Measurements from ENCODE around the gene FAM171A1.
"Not testable (repeated sequence)": the region's sequence is repeated elsewhere in the genome, so short reads cannot be mapped to it uniquely, and the experiment has no call there.

Gene FAM171A1

DNA sequence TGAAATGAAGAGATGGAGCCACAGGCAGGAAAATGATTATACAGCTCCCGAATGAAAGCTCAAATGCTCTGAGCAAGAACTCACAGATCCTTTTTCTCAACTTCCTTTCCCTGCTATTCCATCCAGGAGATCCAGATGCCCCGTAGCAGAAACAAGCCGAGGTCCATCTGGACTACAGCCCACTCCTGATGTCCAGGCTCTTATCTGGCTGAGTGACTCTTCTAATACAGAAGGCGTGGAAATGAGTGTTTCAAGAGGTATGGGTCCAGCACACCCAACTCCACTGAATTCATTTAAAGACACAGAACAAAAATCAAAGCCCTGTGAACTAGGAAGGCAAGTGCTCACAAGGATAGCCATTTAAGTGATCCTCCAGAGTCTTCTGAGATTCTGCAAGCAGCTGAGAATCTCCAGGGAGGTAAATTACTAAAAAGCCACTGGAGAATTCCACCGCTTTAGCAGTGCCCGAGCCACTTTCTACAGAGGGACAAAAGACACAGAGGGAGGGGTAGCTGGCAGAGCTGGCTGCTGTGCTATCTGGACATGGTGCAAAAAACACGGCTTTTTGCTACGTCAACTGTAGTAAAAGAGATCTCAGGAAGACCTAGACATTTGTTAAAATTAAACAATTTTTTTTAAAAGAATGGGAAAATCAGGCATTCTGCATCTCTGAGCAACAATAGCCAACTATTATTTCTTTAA is 24.5 kb downstream of the FAM171A1 start:
- no peaks in the 10 kb centered on the region for H3K27me3 ChIP-seq (ENCODE audit: control insufficient read depth, insufficient read depth, low read length, poor library complexity, severe bottlenecking)
- H3K27ac ChIP-seq (ENCODE audit: insufficient read depth, low read depth, low read length, poor library complexity, severe bottlenecking) = no peak overlapping the region
- H3K4me1 ChIP-seq (ENCODE audit: control insufficient read depth, insufficient read depth, low read length) = no peaks in the 10 kb centered on the region
- H3K36me3 ChIP-seq (ENCODE audit: control insufficient read depth, insufficient read depth, low read length) = no peaks in the 10 kb centered on the region
- WGBS, 2 experiments = 87 to 93% methylated on average over 7 to 8 of the region's 8 CpGs
- H3K4me3 ChIP-seq (ENCODE audit: insufficient read depth, low read depth, low read length) = no peak overlapping the region
- no peaks in the 10 kb centered on the region for H3K9me3 ChIP-seq (ENCODE audit: control insufficient read depth, low read length)

DNA sequence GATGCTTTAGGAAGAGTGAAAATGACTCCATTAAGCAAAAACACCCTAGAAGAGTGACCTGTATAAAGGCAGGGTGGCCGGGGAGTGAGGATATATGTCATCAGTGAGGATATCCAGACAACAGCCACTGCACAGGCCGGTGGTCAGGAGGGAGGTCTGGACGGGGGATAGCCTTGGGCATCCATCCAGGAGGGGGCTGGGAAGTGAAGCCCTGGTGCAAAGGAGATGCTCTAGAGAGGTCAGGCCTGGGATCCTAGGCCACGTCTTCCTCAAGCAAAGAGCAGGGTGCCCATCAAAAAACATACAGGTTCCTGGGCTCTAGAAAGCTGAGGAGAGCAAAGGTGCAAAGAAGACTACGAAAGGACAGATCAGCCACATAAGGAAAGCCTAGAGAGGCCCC is 25.6 kb downstream of the FAM171A1 start:
- no peak overlapping the region for H3K4me3 ChIP-seq (ENCODE audit: insufficient read depth, low read depth, low read length)
- H3K4me1 ChIP-seq (ENCODE audit: control insufficient read depth, insufficient read depth, low read length) = no peaks in the 10 kb centered on the region
- no peaks in the 10 kb centered on the region for H3K27me3 ChIP-seq (ENCODE audit: control insufficient read depth, insufficient read depth, low read length, poor library complexity, severe bottlenecking)
- WGBS, 2 experiments = 89 to 90% methylated on average over 5 of the region's 5 CpGs
- no peaks in the 10 kb centered on the region for H3K9me3 ChIP-seq (ENCODE audit: control insufficient read depth, low read length)
- H3K36me3 ChIP-seq (ENCODE audit: control insufficient read depth, insufficient read depth, low read length) = no peaks in the 10 kb centered on the region
- no peak overlapping the region for H3K27ac ChIP-seq (ENCODE audit: insufficient read depth, low read depth, low read length, poor library complexity, severe bottlenecking)

DNA sequence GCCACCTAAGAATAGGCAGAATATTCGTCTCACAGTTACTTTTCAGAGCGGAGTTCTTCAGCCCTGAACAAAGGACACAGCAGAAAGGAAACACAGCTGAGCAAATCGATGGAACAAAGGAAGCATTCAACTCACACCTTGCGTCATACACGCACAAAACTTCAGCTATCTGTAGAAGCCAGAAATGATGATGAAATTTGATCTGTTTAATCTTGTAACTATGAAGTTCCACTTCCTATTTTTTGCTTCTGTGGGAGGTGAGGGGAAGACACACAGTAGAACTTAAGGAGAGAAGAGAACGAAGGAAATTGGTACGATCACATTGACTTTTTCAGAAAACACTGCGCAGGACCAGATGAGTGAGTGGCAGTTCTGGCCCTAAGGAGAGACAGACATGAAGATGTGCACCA is 26.2 kb downstream of the FAM171A1 start:
- H3K27ac ChIP-seq (ENCODE audit: insufficient read depth, low read depth, low read length, poor library complexity, severe bottlenecking) = no peak overlapping the region
- H3K4me3 ChIP-seq (ENCODE audit: insufficient read depth, low read depth, low read length) = no peak overlapping the region
- WGBS, 2 experiments = 79 to 83% methylated on average over 8 of the region's 8 CpGs

DNA sequence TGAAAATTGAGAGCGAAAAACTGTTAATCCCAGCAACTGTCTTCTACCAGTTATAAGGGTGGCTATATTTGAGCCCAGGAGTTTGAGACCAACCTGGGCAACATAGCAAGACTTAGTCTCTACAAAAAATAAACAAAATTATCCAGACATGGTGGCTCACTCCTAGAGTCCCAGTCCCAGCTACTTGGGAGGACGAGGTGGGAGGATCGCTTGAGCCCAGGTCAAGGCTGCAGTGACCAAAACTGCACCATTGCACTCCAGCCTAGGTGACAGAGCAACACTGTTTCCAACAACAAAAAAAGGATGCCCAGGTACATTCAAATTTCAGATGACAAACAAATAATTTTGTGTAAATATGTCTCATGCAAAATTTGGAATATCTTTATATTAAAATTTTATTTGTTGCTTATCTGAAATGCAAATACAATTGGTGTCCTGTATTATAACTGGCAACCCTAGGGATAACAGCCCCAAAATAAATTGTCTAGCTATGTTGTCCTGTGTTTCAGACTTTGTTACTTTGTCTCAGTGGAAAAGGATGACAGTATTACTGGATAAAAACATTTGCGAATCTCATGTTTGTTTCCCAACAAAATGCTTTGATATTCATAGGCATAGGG is 26.7 kb downstream of the FAM171A1 start:
- H3K4me1 ChIP-seq (ENCODE audit: control insufficient read depth, insufficient read depth, low read length) = no peaks in the 10 kb centered on the region
- no peak overlapping the region for H3K27ac ChIP-seq (ENCODE audit: insufficient read depth, low read depth, low read length, poor library complexity, severe bottlenecking)
- no peaks in the 10 kb centered on the region for H3K9me3 ChIP-seq (ENCODE audit: control insufficient read depth, low read length)
- no peak overlapping the region for H3K4me3 ChIP-seq (ENCODE audit: insufficient read depth, low read depth, low read length)
- no peaks in the 10 kb centered on the region for H3K27me3 ChIP-seq (ENCODE audit: control insufficient read depth, insufficient read depth, low read length, poor library complexity, severe bottlenecking)
- H3K36me3 ChIP-seq (ENCODE audit: control insufficient read depth, insufficient read depth, low read length) = no peaks in the 10 kb centered on the region
- 82 to 84% methylated on average over 4 of the region's 4 CpGs for WGBS, 2 experiments

More for the DNA sequence above, 26.2 kb downstream of the FAM171A1 start:
- H3K4me1 ChIP-seq (ENCODE audit: control insufficient read depth, insufficient read depth, low read length) = no peaks in the 10 kb centered on the region
- H3K9me3 ChIP-seq (ENCODE audit: control insufficient read depth, low read length) = no peaks in the 10 kb centered on the region
- no peaks in the 10 kb centered on the region for H3K36me3 ChIP-seq (ENCODE audit: control insufficient read depth, insufficient read depth, low read length)
- no peaks in the 10 kb centered on the region for H3K27me3 ChIP-seq (ENCODE audit: control insufficient read depth, insufficient read depth, low read length, poor library complexity, severe bottlenecking)

DNA sequence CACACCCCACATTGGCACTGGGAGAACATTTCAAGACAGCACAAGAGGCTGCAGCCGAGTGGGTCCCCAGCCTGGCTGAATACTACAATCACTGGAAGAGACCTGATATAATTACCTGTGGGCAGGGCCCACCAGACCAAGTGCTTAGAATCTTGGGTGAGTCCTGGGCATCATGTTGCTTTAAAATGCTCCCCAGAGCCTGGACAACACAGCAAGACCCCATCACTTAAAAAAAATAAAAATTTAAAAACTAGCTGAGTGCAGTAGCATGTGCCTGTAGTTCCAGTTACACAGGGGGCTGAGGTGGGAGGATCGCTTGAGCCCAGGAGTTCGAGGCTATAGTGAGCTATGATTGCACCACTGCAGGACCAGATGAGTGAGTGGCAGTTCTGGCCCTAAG is 28.1 kb downstream of the FAM171A1 start:
- H3K27me3 ChIP-seq (ENCODE audit: control insufficient read depth, insufficient read depth, low read length, poor library complexity, severe bottlenecking) = no peaks in the 10 kb centered on the region
- no peaks in the 10 kb centered on the region for H3K4me1 ChIP-seq (ENCODE audit: control insufficient read depth, insufficient read depth, low read length)
- H3K9me3 ChIP-seq (ENCODE audit: control insufficient read depth, low read length) = no peaks in the 10 kb centered on the region
- no peaks in the 10 kb centered on the region for H3K36me3 ChIP-seq (ENCODE audit: control insufficient read depth, insufficient read depth, low read length)
- H3K4me3 ChIP-seq (ENCODE audit: insufficient read depth, low read depth, low read length) = no peak overlapping the region
- WGBS, 2 experiments = 93 to 94% methylated on average over 3 of the region's 3 CpGs
- H3K27ac ChIP-seq (ENCODE audit: insufficient read depth, low read depth, low read length, poor library complexity, severe bottlenecking) = no peak overlapping the region

DNA sequence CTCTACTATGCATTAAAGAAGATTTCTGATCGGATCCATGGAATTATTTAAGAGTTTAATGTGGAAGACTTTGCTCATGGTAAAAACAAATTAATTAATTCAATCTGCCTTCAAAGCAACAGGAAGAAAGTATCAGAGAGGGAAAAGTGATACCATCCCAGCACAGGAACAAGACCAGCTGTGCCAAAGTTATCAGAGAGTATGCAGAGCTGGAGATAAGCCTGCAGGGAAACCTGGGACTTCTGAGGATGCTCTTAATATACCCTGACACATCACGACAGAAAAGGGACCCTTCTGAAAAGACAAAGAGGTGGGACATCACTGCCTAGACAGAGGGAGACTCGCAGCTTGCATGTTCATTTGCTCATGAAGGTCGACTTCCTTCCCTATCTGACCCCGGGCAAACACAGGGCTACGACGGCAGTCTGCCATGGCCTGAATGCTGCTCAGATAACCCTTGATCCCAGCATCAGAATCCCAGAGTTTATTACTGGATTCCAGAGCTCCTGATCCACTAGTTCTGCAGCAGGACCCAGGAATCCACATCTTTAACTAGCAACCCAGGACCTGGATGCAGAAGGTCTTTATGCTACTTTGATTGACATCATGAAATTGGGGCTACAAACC is 29.5 kb downstream of the FAM171A1 start:
- Histone ChIP-seq H3K9me3 (ENCODE audit: control insufficient read depth, low read length) (no peaks in the 10 kb centered on the region), H3K27me3 (ENCODE audit: control insufficient read depth, insufficient read depth, low read length, poor library complexity, severe bottlenecking) (no peaks in the 10 kb centered on the region), H3K27ac (ENCODE audit: insufficient read depth, low read depth, low read length, poor library complexity, severe bottlenecking) (no peak overlapping the region), H3K36me3 (ENCODE audit: control insufficient read depth, insufficient read depth, low read length) (no peaks in the 10 kb centered on the region), H3K4me3 (ENCODE audit: insufficient read depth, low read depth, low read length) (no peak overlapping the region), H3K4me1 (ENCODE audit: control insufficient read depth, insufficient read depth, low read length) (no peaks in the 10 kb centered on the region)
- WGBS, 2 experiments = 89 to 92% methylated on average over 7 of the region's 7 CpGs

DNA sequence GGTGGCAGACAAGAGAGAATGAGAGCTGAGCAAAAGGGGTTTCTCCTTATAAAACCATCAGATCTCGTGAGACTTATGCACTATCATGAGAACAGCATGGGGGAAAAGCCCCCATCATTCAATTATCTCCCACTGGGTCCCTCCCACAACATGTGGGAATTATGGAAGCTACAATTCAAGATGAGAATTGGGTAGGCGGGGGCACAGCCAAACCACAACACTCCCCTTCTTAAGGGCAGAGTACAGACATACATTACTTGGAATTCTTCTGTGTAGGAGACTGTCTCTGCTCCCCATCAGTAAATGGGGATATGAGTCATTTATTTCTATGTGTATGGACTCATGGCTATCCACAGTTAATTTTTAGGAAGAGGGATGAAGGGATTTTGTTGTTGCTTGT is 31.2 kb downstream of the FAM171A1 start:
- no peak overlapping the region for H3K4me3 ChIP-seq (ENCODE audit: insufficient read depth, low read depth, low read length)
- no peaks in the 10 kb centered on the region for H3K9me3 ChIP-seq (ENCODE audit: control insufficient read depth, low read length)

DNA sequence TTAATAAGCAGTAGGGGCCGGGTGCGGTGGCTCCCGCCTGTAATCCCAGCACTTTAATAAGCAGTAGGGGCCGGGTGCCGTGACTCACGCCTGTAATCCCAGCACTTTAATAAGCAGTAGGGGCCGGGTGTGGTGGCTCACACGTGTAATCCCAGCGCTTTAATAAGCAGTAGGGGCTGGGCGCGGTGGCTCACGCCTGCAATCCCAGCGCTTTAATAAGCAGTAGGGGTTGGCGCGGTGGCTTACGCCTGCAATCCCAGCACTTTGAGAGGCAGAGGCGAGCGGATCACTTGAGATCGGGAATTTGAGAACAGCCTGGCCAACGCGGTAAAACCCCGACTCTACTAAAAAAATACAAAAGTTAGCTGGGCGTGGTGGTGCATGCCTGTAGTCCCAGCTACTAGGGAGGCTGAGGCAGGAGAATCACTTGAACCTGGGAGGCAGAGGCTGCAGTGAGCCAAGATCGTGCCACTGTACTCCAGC is 33.6 kb downstream of the FAM171A1 start:
- 91 to 92% methylated on average over 24 of the region's 24 CpGs for WGBS, 2 experiments
- not testable (repeated sequence) for H3K9me3 ChIP-seq (ENCODE audit: control insufficient read depth, low read length); H3K27ac ChIP-seq (ENCODE audit: insufficient read depth, low read depth, low read length, poor library complexity, severe bottlenecking); H3K4me3 ChIP-seq (ENCODE audit: insufficient read depth, low read depth, low read length); H3K27me3 ChIP-seq (ENCODE audit: control insufficient read depth, insufficient read depth, low read length, poor library complexity, severe bottlenecking); H3K36me3 ChIP-seq (ENCODE audit: control insufficient read depth, insufficient read depth, low read length); H3K4me1 ChIP-seq (ENCODE audit: control insufficient read depth, insufficient read depth, low read length)

More for the DNA sequence above, 31.2 kb downstream of the FAM171A1 start:
- Histone ChIP-seq H3K36me3 (ENCODE audit: control insufficient read depth, insufficient read depth, low read length) (no peaks in the 10 kb centered on the region), H3K4me1 (ENCODE audit: control insufficient read depth, insufficient read depth, low read length) (no peaks in the 10 kb centered on the region), H3K27me3 (ENCODE audit: control insufficient read depth, insufficient read depth, low read length, poor library complexity, severe bottlenecking) (no peaks in the 10 kb centered on the region), H3K27ac (ENCODE audit: insufficient read depth, low read depth, low read length, poor library complexity, severe bottlenecking) (no peak overlapping the region)
- 91 to 100% methylated on average over 1 to 2 of the region's 2 CpGs for WGBS, 2 experiments

DNA sequence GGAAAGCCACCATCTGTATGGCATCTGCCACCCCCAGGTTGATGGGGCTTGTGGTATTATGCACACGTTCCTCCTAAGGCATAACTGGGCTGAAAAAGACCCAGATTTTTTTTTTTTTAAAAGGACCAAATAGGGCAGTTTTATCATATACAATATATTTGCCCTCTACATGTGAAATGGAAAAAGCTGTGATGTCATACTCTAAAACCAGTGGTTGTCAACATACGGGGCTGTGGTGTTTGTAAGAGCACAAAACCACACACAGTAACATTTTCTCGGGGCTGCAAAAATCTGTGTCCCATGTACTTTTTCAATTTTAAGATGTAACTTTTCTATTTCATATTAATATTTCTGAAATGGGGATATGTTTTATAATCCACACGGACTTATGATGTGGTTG is 34.9 kb downstream of the FAM171A1 start:
- Histone ChIP-seq H3K4me1 (ENCODE audit: control insufficient read depth, insufficient read depth, low read length) (no peaks in the 10 kb centered on the region), H3K9me3 (ENCODE audit: control insufficient read depth, low read length) (no peaks in the 10 kb centered on the region), H3K4me3 (ENCODE audit: insufficient read depth, low read depth, low read length) (no peak overlapping the region), H3K36me3 (ENCODE audit: control insufficient read depth, insufficient read depth, low read length) (no peaks in the 10 kb centered on the region), H3K27me3 (ENCODE audit: control insufficient read depth, insufficient read depth, low read length, poor library complexity, severe bottlenecking) (no peaks in the 10 kb centered on the region), H3K27ac (ENCODE audit: insufficient read depth, low read depth, low read length, poor library complexity, severe bottlenecking) (no peak overlapping the region)
- WGBS, 2 experiments = 48 to 96% methylated on average over 2 to 3 of the region's 4 CpGs

DNA sequence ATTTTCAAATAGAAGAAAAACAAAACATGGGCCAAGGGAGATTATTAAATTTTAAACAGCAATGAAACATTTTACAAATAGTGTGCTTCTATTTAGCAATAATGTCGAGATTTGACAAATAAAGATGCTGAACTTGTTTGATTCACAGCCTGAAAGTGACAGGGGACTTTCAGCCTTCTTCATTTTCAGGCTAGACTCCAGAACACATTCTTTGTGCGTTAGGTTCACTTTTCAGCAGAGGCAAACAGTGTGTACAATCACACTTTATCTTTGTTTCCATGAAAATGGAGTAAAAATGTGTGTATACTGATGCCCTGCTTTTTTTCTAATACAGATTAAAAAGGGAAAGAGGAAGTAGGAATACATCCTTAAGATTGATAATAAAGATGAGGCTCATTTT is 35.6 kb downstream of the FAM171A1 start:
- Histone ChIP-seq H3K4me1 (ENCODE audit: control insufficient read depth, insufficient read depth, low read length) (no peaks in the 10 kb centered on the region), H3K27me3 (ENCODE audit: control insufficient read depth, insufficient read depth, low read length, poor library complexity, severe bottlenecking) (no peaks in the 10 kb centered on the region), H3K9me3 (ENCODE audit: control insufficient read depth, low read length) (no peaks in the 10 kb centered on the region), H3K27ac (ENCODE audit: insufficient read depth, low read depth, low read length, poor library complexity, severe bottlenecking) (no peak overlapping the region), H3K4me3 (ENCODE audit: insufficient read depth, low read depth, low read length) (no peak overlapping the region), H3K36me3 (ENCODE audit: control insufficient read depth, insufficient read depth, low read length) (no peaks in the 10 kb centered on the region)
- WGBS, 2 experiments = 90 to 93% methylated on average over 2 of the region's 2 CpGs
